CD14-positive monocyte (primary cell): ENCODE data around the gene PDZD7. TPM values are rescaled to one million over a fixed set of nuclear protein-coding genes. Genes with fewer than 3 reads are reported as not detected.

ENCODE experiments used
- DNase-seq, 3 donors: peaks; one replicate each; pipeline ENCODE4 v3.0.0-alpha.2; 2011 to 2022
- H2AFZ ChIP-seq: 2 replicates; pipeline ENCODE4 v1.6.0; 2012; ENCODE audit warnings: mild to moderate bottlenecking, low read depth, low read length, inconsistent platforms; ENCODE audit not compliant: insufficient read depth, poor library complexity, severe bottlenecking
- H3K27ac ChIP-seq, 2 donors: 1 replicate in 1 of 2; 2 replicates in 1 of 2; pipeline ENCODE4 v1.5.1; 2012 to 2013; ENCODE audit warnings: low read length in 2 of 2, control low read depth in 1 of 2, inconsistent platforms in 1 of 2, low read depth in 1 of 2, mild to moderate bottlenecking in 1 of 2
- H3K27me3 ChIP-seq, 2 donors: one replicate each; pipeline versions ENCODE4 v1.6.0 to v1.6.1; 2011 to 2013; ENCODE audit warnings: low read length in 2 of 2; ENCODE audit not compliant: control insufficient read depth in 2 of 2, insufficient read depth in 2 of 2
- H3K36me3 ChIP-seq, 2 donors: replicated peaks in 1 of 2; 1 replicate in 1 of 2; 2 replicates in 1 of 2; pipeline versions ENCODE4 v1.5.1 to v1.6.1; 2012 to 2013; ENCODE audit warnings: low read length in 2 of 2, control low read depth in 1 of 2, inconsistent platforms in 1 of 2, mild to moderate bottlenecking in 1 of 2; ENCODE audit not compliant: insufficient read depth in 2 of 2, control insufficient read depth in 1 of 2
- H3K4me1 ChIP-seq, 2 donors: 1 replicate in 1 of 2; 2 replicates in 1 of 2; pipeline versions ENCODE4 v1.5.1 to v1.6.1; 2012 to 2013; ENCODE audit warnings: low read length in 2 of 2, control low read depth in 1 of 2, inconsistent platforms in 1 of 2, mild to moderate bottlenecking in 1 of 2, moderate library complexity in 1 of 2; ENCODE audit not compliant: insufficient read depth in 2 of 2, control insufficient read depth in 1 of 2
- H3K4me2 ChIP-seq: replicated peaks from 2 replicates; pipeline ENCODE3; 2012; ENCODE audit warnings: low read length, moderate library complexity, mild to moderate bottlenecking; ENCODE audit not compliant: poor library complexity, severe bottlenecking; ENCODE audit errors: extremely low read depth
- H3K4me3 ChIP-seq, 3 experiments: fragments of 200-600 bp in 1 of 3; sonication (generic) in 1 of 3; replicated peaks in 1 of 3; 1 replicate in 2 of 3; 2 replicates in 1 of 3; pipeline ENCODE4 v1.5.1; 2011 to 2013; ENCODE audit warnings: low read length in 3 of 3, mild to moderate bottlenecking in 3 of 3, control low read depth in 2 of 3, low read depth in 2 of 3, inconsistent platforms in 1 of 3, moderate library complexity in 1 of 3
- H3K79me2 ChIP-seq: 2 replicates; pipeline ENCODE4 v1.6.0; 2012; ENCODE audit warnings: mild to moderate bottlenecking, control low read depth, inconsistent platforms, low read length, moderate library complexity; ENCODE audit not compliant: insufficient read depth
- H3K9ac ChIP-seq: 2 replicates; pipeline ENCODE4 v1.6.0; 2017; ENCODE audit warnings: low read length, mild to moderate bottlenecking; ENCODE audit not compliant: insufficient read depth, poor library complexity, severe bottlenecking
- H3K9me3 ChIP-seq, 2 donors: replicated peaks in 1 of 2; 1 replicate in 1 of 2; 2 replicates in 1 of 2; pipeline versions ENCODE4 v1.5.1 to v1.6.1; 2012 to 2013; ENCODE audit warnings: low read length in 2 of 2, control low read depth in 1 of 2; ENCODE audit not compliant: control insufficient read depth in 1 of 2, insufficient read depth in 1 of 2
- H4K20me1 ChIP-seq: 2 replicates; pipeline ENCODE4 v1.6.0; 2012; ENCODE audit warnings: mild to moderate bottlenecking, low read length, control low read depth, moderate library complexity; ENCODE audit not compliant: insufficient read depth
- H3K27ac Mint-ChIP-seq, 7 donors: one replicate each; pipeline ENCODE4 v1.8.0; 2020; ENCODE audit warnings: mild to moderate bottlenecking in 7 of 7, mixed read lengths in 7 of 7, moderate library complexity in 6 of 7, inconsistent platforms in 2 of 7
- H3K27me3 Mint-ChIP-seq, 3 donors: one replicate each; pipeline ENCODE4 v1.8.0; 2021 to 2022; ENCODE audit warnings: low read depth in 3 of 3, mild to moderate bottlenecking in 3 of 3, mixed read lengths in 3 of 3, moderate library complexity in 3 of 3, inconsistent platforms in 1 of 3
- H3K36me3 Mint-ChIP-seq, 2 donors: one replicate each; pipeline ENCODE4 v1.8.0; 2020; ENCODE audit warnings: mixed read lengths in 2 of 2, inconsistent platforms in 1 of 2, mild to moderate bottlenecking in 1 of 2
- H3K4me1 Mint-ChIP-seq: one replicate; pipeline ENCODE4 v1.8.0; 2020; ENCODE audit warnings: mild to moderate bottlenecking, mixed read lengths
- H3K4me3 Mint-ChIP-seq, 2 donors: one replicate each; pipeline ENCODE4 v1.8.0; 2020; ENCODE audit warnings: mild to moderate bottlenecking in 2 of 2, mixed read lengths in 2 of 2, moderate library complexity in 1 of 2
- H3K9me3 Mint-ChIP-seq, 7 donors: one replicate each; pipeline ENCODE4 v1.8.0; 2020 to 2022; ENCODE audit warnings: mixed read lengths in 7 of 7, mild to moderate bottlenecking in 6 of 7, moderate library complexity in 6 of 7, inconsistent platforms in 2 of 7
- CTCF ChIP-seq: fragments of 200-600 bp; IDR thresholded peaks from one replicate; pipeline ENCODE4 v1.8.0; 2022; ENCODE audit warnings: antibody characterized with exemption, mild to moderate bottlenecking
- WGBS: methylation state at CpG from one replicate; pipeline ENCODE4 v1.1.5; 2013; ENCODE audit warnings: missing lambda C conversion rate; ENCODE audit not compliant: insufficient coverage; 5-methylcytosine and 5-hydroxymethylcytosine counted together
- intact Hi-C, 2 donors: fragments of 100-400 bp; cut with micrococcal nuclease; formaldehyde crosslinking; loops; one replicate each; pipeline versions ENCODE4 v1.15.0 to v1.15.1; 2023
- polyA plus RNA-seq, 3 donors: library from polyadenylated mRNA; depleted of rRNA in 1 of 3; unstranded in 2 of 3; stranded (reverse) in 1 of 3; fragments of 300-500 nt in 2 of 3; fragments of >200 nt in 1 of 3; fragmentation: Illumina TruSeq in 2 of 3; gene quantifications; 1 replicate in 2 of 3; 2 replicates in 1 of 3; pipeline ENCODE4 v1.2.3, GENCODE V29; 2012 to 2021

The PDZD7 gene
- polyA plus RNA-seq, 3 donors, result 0.73 TPM; not detected in 2

GRCh38 chr10:100969187-100970075, 61.5 kb downstream of the PDZD7 start, which contains the start of gene SEMA4G:
TSS of gene SEMA4G (plus strand) at chr10:100969504. CDS start at chr10:100972913, 3,409 bp downstream.
- Mint-ChIP-seq H3K4me1 (peaks cover 13% of the 10 kb centered on the region), H3K27me3 (peaks cover 18 to 26% (median 22%) of the 10 kb centered on the region in 3 donors), H3K9me3 (peaks cover 0 to 3% (median 0%) of the 10 kb centered on the region in 7 donors), H3K27ac (peak within 1 kb of the TSS in 2 of 7 donors; percentile 21 to 33), H3K36me3 (peaks cover 21% of the 10 kb centered on the region in 2 donors), H3K4me3 (peak within 1 kb of the TSS; percentile 71 to 84)
- peaks cover 11 to 13% of the 10 kb centered on the region in 2 donors for H3K4me1 ChIP-seq
- H3K79me2 ChIP-seq, result no peaks in the 10 kb centered on the region
- 2% methylated on average over 46 of the region's 70 CpGs for WGBS
- TF ChIP-seq CTCF, result peak; percentile 72
- H3K9me3 ChIP-seq, result no peaks in the 10 kb centered on the region
- peaks cover 7 to 13% of the 10 kb centered on the region in 2 donors for H3K27me3 ChIP-seq
- H2AFZ ChIP-seq, result peak within 1 kb of the TSS; percentile 70
- peaks cover 11 to 26% of the 10 kb centered on the region in 2 donors for H3K36me3 ChIP-seq
- H3K4me2 ChIP-seq, result peak within 1 kb of the TSS; percentile 76
- H4K20me1 ChIP-seq, result no peaks in the 10 kb centered on the region
- H3K9ac ChIP-seq, result peak within 1 kb of the TSS; percentile 43
- intact Hi-C loops, result loop anchor here in 1 of 2 donors (5.0 kb wide), 1 partner anchor 43 kb away; no protein-coding TSS in a partner anchor
- peak; percentile 4 to 36 (median 15) for DNase-seq
- peak within 1 kb of the TSS; percentile 6 to 70 (median 31) for H3K4me3 ChIP-seq
- H3K27ac ChIP-seq, result no peak within 1 kb of the TSS

- Histone ChIP-seq H3K27ac (no peak overlapping the region), H3K27me3 (peaks cover 7 to 13% of the 10 kb centered on the region in 2 donors), H3K36me3 (peaks cover 16 to 32% of the 10 kb centered on the region in 2 donors), H3K4me1 (peaks cover 11 to 13% of the 10 kb centered on the region in 2 donors), H3K4me2 (peak overlapping the region; percentile 76), H3K79me2 (no peaks in the 10 kb centered on the region), H4K20me1 (no peaks in the 10 kb centered on the region), H2AFZ (peak overlapping the region; percentile 67), H3K9me3 (no peaks in the 10 kb centered on the region), H3K4me3 (peak overlapping the region in 2 of 3 experiments; percentile 6 to 70), H3K9ac (peak overlapping the region; percentile 21)
- Mint-ChIP-seq H3K36me3 (peaks cover 21 to 22% of the 10 kb centered on the region in 2 donors), H3K27ac (no peak overlapping the region), H3K9me3 (peaks cover 0 to 3% (median 0%) of the 10 kb centered on the region in 7 donors), H3K4me3 (peak overlapping the region; percentile 71 to 84), H3K27me3 (peaks cover 18 to 26% (median 22%) of the 10 kb centered on the region in 3 donors), H3K4me1 (peaks cover 13% of the 10 kb centered on the region)
- no peak for TF ChIP-seq CTCF
- 48% methylated on average over 2 of the region's 9 CpGs for WGBS
- intact Hi-C loops, result loop anchor here in 1 of 2 donors (5.0 kb wide), 1 partner anchor 43 kb away; no protein-coding TSS in a partner anchor
- DNase-seq, result no peak
These were observed 62.1 kb downstream of the PDZD7 start for GRCh38 chr10:100968863-100969186.
